ENCODE measurements around the gene FBXL12. TPM values are rescaled to one million over a fixed set of nuclear protein-coding genes. Genes with fewer than 3 reads are reported as not detected.

FBXL12 gene
- total and polyA plus RNA-seq, 2 of the 4 experiments (the other 2 are of a cell fraction), result 8.1 to 42.6 TPM

DNA sequence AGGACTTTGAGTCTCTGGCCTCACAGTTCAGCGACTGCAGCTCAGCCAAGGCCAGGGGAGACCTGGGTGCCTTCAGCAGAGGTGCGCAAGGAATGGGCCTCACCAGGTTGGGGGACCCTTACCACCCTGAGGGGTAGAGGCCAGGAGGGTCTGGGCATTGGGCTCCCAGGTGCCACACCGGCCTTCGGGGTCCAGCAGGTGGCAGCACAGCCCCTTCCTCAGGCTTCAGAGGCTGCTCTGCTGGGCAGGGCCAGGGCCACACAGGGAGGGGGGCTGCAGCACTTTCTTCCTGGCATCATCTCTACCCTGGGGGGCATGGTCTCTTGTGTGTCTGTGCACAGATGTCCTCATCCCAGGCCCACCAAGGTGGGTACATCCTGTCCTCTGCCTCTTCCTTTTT is 29.2 kb upstream of the FBXL12 start:
- 71% methylated on average over 1 of the region's 4 CpGs; no CpG with 5 or more reads in 1 of the 2 experiments for WGBS, 2 experiments (ENCODE audit: extremely low coverage in 2 of 2, insufficient read length in 1 of 2)
- H2BK5ac ChIP-seq (ENCODE audit: low read depth, low read length, poor library complexity, severe bottlenecking), result no peak overlapping the region
- no peaks in the 10 kb centered on the region for H3K27me3 ChIP-seq (ENCODE audit: control insufficient read depth, insufficient read depth, low read length)
- ChIA-PET POLR2A (ENCODE audit: unreplicated experiment) (no interaction called here), CTCF (no interaction called here)
- H2AK5ac ChIP-seq (ENCODE audit: low read depth, low read length), result 0 out of 2 replicates have a peak overlapping the region, but pooled peaks have one; percentile 2
- no peak overlapping the region for H3K9ac ChIP-seq (ENCODE audit: low read depth, low read length)
- dilution Hi-C loops (cut with HindIII; ENCODE audit: low sequenced_read_pairs, unreplicated experiment), result no loop called here
- intact Hi-C loops (cut with micrococcal nuclease), result no loop called here
- no peak overlapping the region for H3K27ac ChIP-seq (ENCODE audit: insufficient read depth, low read length)
- H3K36me3 ChIP-seq (ENCODE audit: control insufficient read depth, insufficient read depth, low read length), result peaks cover 30% of the 10 kb centered on the region
- no peak overlapping the region for H3K4ac ChIP-seq (ENCODE audit: low read depth, low read length)
- peaks cover 21 to 59% of the 10 kb centered on the region in 2 experiments for H3K79me1 ChIP-seq (ENCODE audit: low read depth in 1 of 2, low read length in 2 of 2)
- DNase-seq (no peak), ATAC-seq (ENCODE audit: low read depth) (no peak)
- no peak overlapping the region for H4K91ac ChIP-seq (ENCODE audit: insufficient read depth, low read depth, low read length)
- no peak overlapping the region for H4K5ac ChIP-seq (ENCODE audit: low read depth, low read length)
- H3K9me1 ChIP-seq (ENCODE audit: insufficient read depth, low read length), result peaks cover 9% of the 10 kb centered on the region; the same call in 1 of the 2 replicates
- no peak overlapping the region for H2BK20ac ChIP-seq (ENCODE audit: low read depth, low read length)
- no peak overlapping the region for H3K14ac ChIP-seq (replicated peaks; ENCODE audit: low read depth, low read length)
- H3K9me3 ChIP-seq (ENCODE audit: control insufficient read depth, insufficient read depth, low read length), result no peaks in the 10 kb centered on the region
- no peak overlapping the region for H3K4me2 ChIP-seq (ENCODE audit: low read depth, low read length)
- TF ChIP-seq POLR2A (IDR thresholded peaks at IDR 0.05; ENCODE audit: low read depth, low read length) (no peak), CTCF (conservative IDR thresholded peaks at IDR 0.05; ENCODE audit: low read depth, low read length) (peak; percentile 38), BHLHE40 (IDR thresholded peaks at IDR 0.05; ENCODE audit: low read depth, low read length) (no peak), RAD21 (IDR thresholded peaks at IDR 0.05; ENCODE audit: low read length) (peak; percentile 35; the same call in 1 of the 2 replicates), FOS (IDR thresholded peaks at IDR 0.05; ENCODE audit: low read depth, low read length) (no peak), MXI1 (IDR thresholded peaks at IDR 0.05; ENCODE audit: borderline replicate concordance, low read depth, low read length) (no peak), NFE2L2 (IDR thresholded peaks at IDR 0.05; ENCODE audit: low read depth, low read length) (no peak), ELK1 (IDR thresholded peaks at IDR 0.05; ENCODE audit: borderline replicate concordance, low read depth, low read length) (no peak)
- H4K20me1 ChIP-seq (ENCODE audit: insufficient read depth, low read length), result peaks cover 20% of the 10 kb centered on the region
- H3K4me1 ChIP-seq (ENCODE audit: control insufficient read depth, insufficient read depth, low read length), result peaks cover 5% of the 10 kb centered on the region
- no peak overlapping the region for H2AFZ ChIP-seq (replicated peaks; ENCODE audit: low read length, poor library complexity)
- H3K4me3 ChIP-seq (ENCODE audit: insufficient read depth, low read depth, low read length), result no peak overlapping the region
- in situ Hi-C loops (cut with MboI; ENCODE audit: low sequenced_read_pairs), result no loop called here
- H3K23ac ChIP-seq (ENCODE audit: low read depth, low read length), result no peak overlapping the region
- no TSS peak for BruUV-seq (replicated peaks)
- peak overlapping the region; percentile 42 for H2AK9ac ChIP-seq (replicated peaks; ENCODE audit: low read depth, low read length, poor library complexity)
- H2BK15ac ChIP-seq (ENCODE audit: low read depth, low read length), result no peak overlapping the region
- no peak overlapping the region for H3K18ac ChIP-seq (ENCODE audit: low read depth, low read length)
- no peak overlapping the region for H3K56ac ChIP-seq (ENCODE audit: extremely low read depth, insufficient read depth, low read length)
- H4K8ac ChIP-seq (ENCODE audit: low read depth in 2 of 2, low read length in 2 of 2), result no peak overlapping the region
- H2BK120ac ChIP-seq (ENCODE audit: low read depth, low read length), result no peak overlapping the region
